Measurements from ENCODE around the gene TRPM2.

The TRPM2 gene

GRCh38 chr21:44418108-44418875 lies 64.9 kb downstream of the TRPM2 start:
- no peak for DNase-seq

GRCh38 chr21:44418876-44419230 lies 65.4 kb downstream of the TRPM2 start:
- DNase-seq, result no peak

- no peak for DNase-seq
Observed at GRCh38 chr21:44419679-44420078, 66.3 kb downstream of the TRPM2 start.

GRCh38 chr21:44420416-44421205 lies 67.2 kb downstream of the TRPM2 start:
- DNase-seq, result no peak

- DNase-seq, result no peak
Observed at GRCh38 chr21:44421901-44422840, 68.8 kb downstream of the TRPM2 start.

- no peak for DNase-seq
Observed at GRCh38 chr21:44423312-44423821, 69.9 kb downstream of the TRPM2 start.

GRCh38 chr21:44423941-44424607 lies 70.7 kb downstream of the TRPM2 start:
- DNase-seq, result no peak

- no peak for DNase-seq
Observed at GRCh38 chr21:44424608-44425306, 71.3 kb downstream of the TRPM2 start.

- no peak for DNase-seq
Observed at GRCh38 chr21:44425307-44425894, 72.0 kb downstream of the TRPM2 start.

GRCh38 chr21:44425895-44426662 lies 72.7 kb downstream of the TRPM2 start:
- DNase-seq, result no peak

GRCh38 chr21:44426663-44427191 lies 73.3 kb downstream of the TRPM2 start:
- DNase-seq, result no peak

GRCh38 chr21:44427241-44428120 lies 74.1 kb downstream of the TRPM2 start:
- peak; percentile 20 to 43 for DNase-seq

- DNase-seq, result no peak
Observed at GRCh38 chr21:44428281-44428960, 75.0 kb downstream of the TRPM2 start.

- no peak for DNase-seq
Observed at GRCh38 chr21:44429894-44430293, 76.5 kb downstream of the TRPM2 start.

GRCh38 chr21:44431300-44431699 lies 77.9 kb downstream of the TRPM2 start:
- no peak for DNase-seq

GRCh38 chr21:44432841-44433790 lies 79.7 kb downstream of the TRPM2 start:
- no peak for DNase-seq
